A673 (cell line): ENCODE results near the gene FNDC10. TPM values are rescaled to one million over a fixed set of nuclear protein-coding genes. Genes with fewer than 3 reads are reported as not detected.
"Not testable (repeated sequence)": the region's sequence is repeated elsewhere in the genome, so short reads cannot be mapped to it uniquely, and the experiment has no call there.

Source experiments
- BruUV-seq: library from RNA; stranded (reverse); fragments of 400-500 nt; replicated peaks from 2 replicates; lab custom pipeline; 2021; lab: Mats Ljungman, UMichigan
- CTCF ChIA-PET: fragments of 300-600 bp; sonication (Branson Sonifier 250); formaldehyde crosslinking; loops from one replicate; lab custom pipeline; 2022; ENCODE audit warnings: antibody characterized with exemption; lab: Charles Lee
- POLR2A ChIA-PET: fragments of 300-600 bp; sonication (Branson Sonifier 250); formaldehyde crosslinking; loops from one replicate; lab custom pipeline; 2022; ENCODE audit warnings: antibody characterized with exemption; ENCODE audit not compliant: low non-redundant PET; lab: Charles Lee
- DNase-seq: peaks from one replicate; pipeline ENCODE4 v3.0.0-alpha.2; 2015; ENCODE audit warnings: low spot score
- H3K27ac ChIP-seq: fragments of 200-600 bp; sonication (generic); 2 replicates; pipeline ENCODE4 v1.5.1; 2016; ENCODE audit warnings: mixed run types, low read depth, mild to moderate bottlenecking, mixed read lengths, antibody characterized with exemption, low read length; ENCODE audit not compliant: poor library complexity, severe bottlenecking
- H3K27me3 ChIP-seq: fragments of 200-600 bp; sonication (generic); replicated peaks from 2 replicates; pipeline ENCODE4 v1.6.1; 2017; ENCODE audit warnings: mixed run types, low read depth, mild to moderate bottlenecking, mixed read lengths, antibody characterized with exemption, low read length; ENCODE audit not compliant: insufficient read depth, poor library complexity
- H3K36me3 ChIP-seq: fragments of 200-600 bp; sonication (generic); 2 replicates; pipeline ENCODE4 v1.6.1; 2016; ENCODE audit warnings: mixed run types, mild to moderate bottlenecking, mixed read lengths, antibody characterized with exemption, low read length; ENCODE audit not compliant: insufficient read depth, poor library complexity, severe bottlenecking
- H3K4me1 ChIP-seq: fragments of 200-600 bp; sonication (generic); 2 replicates; pipeline ENCODE4 v1.6.1; 2017; ENCODE audit warnings: mixed run types, mild to moderate bottlenecking, mixed read lengths, antibody characterized with exemption, low read length; ENCODE audit not compliant: insufficient read depth, poor library complexity, severe bottlenecking
- H3K4me3 ChIP-seq: fragments of 200-600 bp; sonication (generic); 2 replicates; pipeline ENCODE4 v1.5.1; 2016; ENCODE audit warnings: low read depth, mixed run types, mild to moderate bottlenecking, mixed read lengths, low read length; ENCODE audit not compliant: poor library complexity, severe bottlenecking
- H3K9me3 ChIP-seq: fragments of 200-600 bp; sonication (generic); 2 replicates; pipeline ENCODE4 v1.6.1; 2016; ENCODE audit warnings: mixed run types, low read depth, mild to moderate bottlenecking, mixed read lengths, antibody characterized with exemption, low read length; ENCODE audit not compliant: poor library complexity, severe bottlenecking
- CTCF ChIP-seq: fragments of 300-800, 200-600 bp; sonication (generic); conservative IDR thresholded peaks from 2 replicates; pipeline ENCODE4 v1.5.1; 2017; ENCODE audit warnings: low read depth, mild to moderate bottlenecking, antibody characterized with exemption, low read length, moderate library complexity, mixed read lengths
- EZH2 ChIP-seq: fragments of 200-600 bp; sonication (generic); IDR thresholded peaks from 2 replicates; pipeline ENCODE4 v1.6.1; 2017; ENCODE audit warnings: borderline replicate concordance, low read depth, mild to moderate bottlenecking, mixed read lengths, antibody characterized with exemption, low read length; ENCODE audit not compliant: poor library complexity, severe bottlenecking
- intact Hi-C: fragments of 100-400 bp; cut with micrococcal nuclease; formaldehyde crosslinking; loops from one replicate; pipeline ENCODE4 v1.10.0; 2022; ENCODE audit not compliant: unreplicated experiment
- total RNA-seq: library from RNA; stranded (reverse); gene quantifications from 2 replicates; pipeline ENCODE4 v1.2.3, GENCODE V29; 2021

The FNDC10 gene
- total RNA-seq, 1 experiment from 2014 or later, result 1.7 TPM

- Histone ChIP-seq H3K36me3 (peaks cover 27% of the 10 kb centered on the region), H3K4me1 (no peaks in the 10 kb centered on the region), H3K4me3 (no peak overlapping the region), H3K27ac (no peak overlapping the region), H3K27me3 (no peaks in the 10 kb centered on the region), H3K9me3 (no peaks in the 10 kb centered on the region)
- CTCF ChIA-PET, result no interaction called here
- POLR2A ChIA-PET, result no interaction called here
- DNase-seq, result no peak
- no peak for TF ChIP-seq CTCF
- no TSS peak for BruUV-seq
- intact Hi-C loops, result no loop called here
Measured at GRCh38 chr1:1558591-1558990, 41.3 kb downstream of the FNDC10 start.

GRCh38 chr1:1557688-1558087, 42.2 kb downstream of the FNDC10 start:
- intact Hi-C loops, H3K4me3 ChIP-seq, DNase-seq, H3K27ac ChIP-seq, CTCF ChIA-PET, BruUV-seq, POLR2A ChIA-PET, H3K9me3 ChIP-seq, H3K4me1 ChIP-seq, H3K27me3 ChIP-seq: not testable (repeated sequence)
- H3K36me3 ChIP-seq, result peaks cover 18% of the 10 kb centered on the region

- H3K9me3 ChIP-seq, DNase-seq, POLR2A ChIA-PET, H3K27ac ChIP-seq, H3K27me3 ChIP-seq, H3K4me1 ChIP-seq, CTCF ChIA-PET, H3K4me3 ChIP-seq, intact Hi-C loops, BruUV-seq: not testable (repeated sequence)
- peaks cover 12% of the 10 kb centered on the region for H3K36me3 ChIP-seq
Measured at GRCh38 chr1:1556961-1557360, 43.0 kb downstream of the FNDC10 start.

GRCh38 chr1:1556505-1556904, 43.4 kb downstream of the FNDC10 start:
- no TSS peak for BruUV-seq
- H3K4me3 ChIP-seq, result no peak overlapping the region
- no peak for DNase-seq
- ChIA-PET POLR2A (no interaction called here), CTCF (no interaction called here)
- H3K9me3 ChIP-seq, result no peaks in the 10 kb centered on the region
- H3K27ac ChIP-seq, result no peak overlapping the region
- no peaks in the 10 kb centered on the region for H3K4me1 ChIP-seq
- peaks cover 10% of the 10 kb centered on the region for H3K36me3 ChIP-seq
- H3K27me3 ChIP-seq, result no peaks in the 10 kb centered on the region
- intact Hi-C loops, result no loop called here
- no peak for TF ChIP-seq EZH2
- no peak for TF ChIP-seq CTCF
